ENCODE measurements around the gene BMP7.

BMP7 gene

DNA sequence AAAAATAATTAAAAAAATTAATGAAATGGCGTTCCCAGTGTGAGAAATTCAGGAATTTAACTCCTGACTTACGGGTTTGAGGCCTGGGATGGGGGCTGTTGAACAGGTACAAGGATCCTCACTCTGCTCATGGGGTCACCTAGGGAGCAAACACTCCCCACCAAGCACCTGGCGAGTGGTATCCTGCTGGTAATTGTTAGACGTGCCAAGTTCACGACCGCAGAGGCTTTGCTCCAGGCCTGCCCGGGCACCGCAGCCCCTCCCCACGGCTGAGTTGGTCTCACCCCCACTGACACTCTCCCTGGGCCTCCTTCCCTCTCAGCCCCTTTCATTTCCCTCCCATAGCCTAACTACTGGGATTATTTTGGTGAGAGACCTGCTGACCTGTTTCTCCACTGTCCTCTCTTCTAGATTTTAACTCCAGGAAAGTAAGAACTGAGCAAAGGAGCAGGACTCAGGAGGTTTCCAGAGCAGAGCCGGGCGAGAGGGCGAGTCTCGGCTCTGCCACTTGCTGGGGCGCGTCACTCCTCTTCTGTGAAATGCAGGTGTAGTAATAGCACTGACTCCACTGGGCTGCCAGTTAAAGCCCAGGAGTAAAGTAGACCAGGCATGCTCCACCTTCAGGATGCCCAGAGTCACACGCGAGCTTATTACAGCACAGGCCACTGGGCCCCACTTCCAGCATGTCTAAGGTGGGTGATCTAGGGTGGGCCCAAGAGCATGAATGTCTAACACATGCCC lies 22.8 kb downstream of the BMP7 start (continued):
- TF ChIP-seq, protein P1, sequence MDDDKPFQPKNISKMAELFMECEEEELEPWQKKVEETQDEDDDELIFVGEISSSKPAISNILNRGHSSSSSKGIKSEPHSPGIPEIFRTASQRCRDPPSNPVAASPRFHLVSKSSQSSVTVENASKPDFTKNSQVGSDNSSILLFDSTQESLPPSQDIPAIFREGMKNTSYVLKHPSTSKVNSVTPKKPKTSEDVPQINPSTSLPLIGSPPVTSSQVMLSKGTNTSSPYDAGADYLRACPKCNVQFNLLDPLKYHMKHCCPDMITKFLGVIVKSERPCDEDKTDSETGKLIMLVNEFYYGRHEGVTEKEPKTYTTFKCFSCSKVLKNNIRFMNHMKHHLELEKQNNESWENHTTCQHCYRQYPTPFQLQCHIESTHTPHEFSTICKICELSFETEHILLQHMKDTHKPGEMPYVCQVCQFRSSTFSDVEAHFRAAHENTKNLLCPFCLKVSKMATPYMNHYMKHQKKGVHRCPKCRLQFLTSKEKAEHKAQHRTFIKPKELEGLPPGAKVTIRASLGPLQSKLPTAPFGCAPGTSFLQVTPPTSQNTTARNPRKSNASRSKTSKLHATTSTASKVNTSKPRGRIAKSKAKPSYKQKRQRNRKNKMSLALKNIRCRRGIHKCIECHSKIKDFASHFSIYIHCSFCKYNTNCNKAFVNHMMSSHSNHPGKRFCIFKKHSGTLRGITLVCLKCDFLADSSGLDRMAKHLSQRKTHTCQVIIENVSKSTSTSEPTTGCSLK (tag by site-specific recombination; IDR thresholded peaks at IDR 0.05), result no peak

DNA sequence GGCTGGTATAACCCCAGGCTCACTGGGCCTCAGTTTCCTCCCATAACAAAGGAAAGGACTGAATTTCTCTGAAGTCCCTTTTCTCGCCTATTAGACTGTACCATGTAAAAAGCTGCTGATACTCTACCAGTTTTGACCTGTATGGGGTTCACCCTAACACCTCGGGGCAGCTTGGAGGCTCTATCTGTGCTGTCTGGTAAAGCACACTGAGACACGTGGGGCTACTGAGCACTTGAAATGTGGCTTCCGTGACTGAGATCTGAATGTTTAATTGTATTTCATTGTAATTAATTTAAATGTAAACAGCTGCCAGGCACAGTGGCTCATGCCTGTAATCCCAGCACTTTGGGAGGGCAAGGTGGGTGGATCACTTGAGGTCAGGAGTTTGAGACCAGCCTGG lies 24.0 kb downstream of the BMP7 start:
- ChIA-PET POLR2A (no interaction called here), CTCF (no interaction called here)
- Histone ChIP-seq H3K27ac (ENCODE audit: extremely low read depth, low read depth, low read length) (no peak overlapping the region), H3K36me3 (ENCODE audit: control insufficient read depth in 2 of 2, insufficient read depth in 1 of 2, low read length in 2 of 2) (no peaks in the 10 kb centered on the region), H3K4me1 (ENCODE audit: control insufficient read depth, insufficient read depth, low read length) (no peaks in the 10 kb centered on the region), H3K4me3 (ENCODE audit: low read depth, low read length) (no peak overlapping the region), H3K9me3 (ENCODE audit: control insufficient read depth, insufficient read depth, low read depth, low read length) (no peaks in the 10 kb centered on the region)
- TF ChIP-seq SP2 (tag by site-specific recombination; IDR thresholded peaks at IDR 0.05) (no peak), ZNF16 (tag by site-specific recombination; IDR thresholded peaks at IDR 0.05; ENCODE audit: low read depth) (no peak), HOXA7 (CRISPR knock-in tag; IDR thresholded peaks at IDR 0.05; ENCODE audit: borderline replicate concordance) (no peak), ZNF558 (tag by site-specific recombination; IDR thresholded peaks at IDR 0.05) (no peak), ZNF433 (tag by site-specific recombination; IDR thresholded peaks at IDR 0.05; ENCODE audit: low read depth) (no peak), ZNF501 (tag by site-specific recombination; IDR thresholded peaks at IDR 0.05) (no peak), ZNF239 (tag by site-specific recombination; IDR thresholded peaks at IDR 0.05) (no peak), ZSCAN23 (tag by site-specific recombination; IDR thresholded peaks at IDR 0.05) (no peak), ZNF843 (tag by site-specific recombination; IDR thresholded peaks at IDR 0.05) (no peak), ZNF112 (tag by site-specific recombination; IDR thresholded peaks at IDR 0.05) (no peak), ZNF610 (tag by site-specific recombination; IDR thresholded peaks at IDR 0.05; ENCODE audit: borderline replicate concordance) (no peak), ZNF791 (tag by site-specific recombination; IDR thresholded peaks at IDR 0.05) (no peak), HOXC10 (CRISPR knock-in tag; IDR thresholded peaks at IDR 0.05) (no peak)
- TF ChIP-seq, protein P2, sequence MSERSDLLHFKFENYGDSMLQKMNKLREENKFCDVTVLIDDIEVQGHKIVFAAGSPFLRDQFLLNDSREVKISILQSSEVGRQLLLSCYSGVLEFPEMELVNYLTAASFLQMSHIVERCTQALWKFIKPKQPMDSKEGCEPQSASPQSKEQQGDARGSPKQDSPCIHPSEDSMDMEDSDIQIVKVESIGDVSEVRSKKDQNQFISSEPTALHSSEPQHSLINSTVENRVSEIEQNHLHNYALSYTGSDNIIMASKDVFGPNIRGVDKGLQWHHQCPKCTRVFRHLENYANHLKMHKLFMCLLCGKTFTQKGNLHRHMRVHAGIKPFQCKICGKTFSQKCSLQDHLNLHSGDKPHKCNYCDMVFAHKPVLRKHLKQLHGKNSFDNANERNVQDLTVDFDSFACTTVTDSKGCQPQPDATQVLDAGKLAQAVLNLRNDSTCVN (tag by site-specific recombination; optimal IDR thresholded peaks at IDR 0.05), result no peak
- TF ChIP-seq, protein P3, sequence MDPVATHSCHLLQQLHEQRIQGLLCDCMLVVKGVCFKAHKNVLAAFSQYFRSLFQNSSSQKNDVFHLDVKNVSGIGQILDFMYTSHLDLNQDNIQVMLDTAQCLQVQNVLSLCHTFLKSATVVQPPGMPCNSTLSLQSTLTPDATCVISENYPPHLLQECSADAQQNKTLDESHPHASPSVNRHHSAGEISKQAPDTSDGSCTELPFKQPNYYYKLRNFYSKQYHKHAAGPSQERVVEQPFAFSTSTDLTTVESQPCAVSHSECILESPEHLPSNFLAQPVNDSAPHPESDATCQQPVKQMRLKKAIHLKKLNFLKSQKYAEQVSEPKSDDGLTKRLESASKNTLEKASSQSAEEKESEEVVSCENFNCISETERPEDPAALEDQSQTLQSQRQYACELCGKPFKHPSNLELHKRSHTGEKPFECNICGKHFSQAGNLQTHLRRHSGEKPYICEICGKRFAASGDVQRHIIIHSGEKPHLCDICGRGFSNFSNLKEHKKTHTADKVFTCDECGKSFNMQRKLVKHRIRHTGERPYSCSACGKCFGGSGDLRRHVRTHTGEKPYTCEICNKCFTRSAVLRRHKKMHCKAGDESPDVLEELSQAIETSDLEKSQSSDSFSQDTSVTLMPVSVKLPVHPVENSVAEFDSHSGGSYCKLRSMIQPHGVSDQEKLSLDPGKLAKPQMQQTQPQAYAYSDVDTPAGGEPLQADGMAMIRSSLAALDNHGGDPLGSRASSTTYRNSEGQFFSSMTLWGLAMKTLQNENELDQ (tag by site-specific recombination; IDR thresholded peaks at IDR 0.05; ENCODE audit: low read depth), result no peak
- TF ChIP-seq, protein P4, sequence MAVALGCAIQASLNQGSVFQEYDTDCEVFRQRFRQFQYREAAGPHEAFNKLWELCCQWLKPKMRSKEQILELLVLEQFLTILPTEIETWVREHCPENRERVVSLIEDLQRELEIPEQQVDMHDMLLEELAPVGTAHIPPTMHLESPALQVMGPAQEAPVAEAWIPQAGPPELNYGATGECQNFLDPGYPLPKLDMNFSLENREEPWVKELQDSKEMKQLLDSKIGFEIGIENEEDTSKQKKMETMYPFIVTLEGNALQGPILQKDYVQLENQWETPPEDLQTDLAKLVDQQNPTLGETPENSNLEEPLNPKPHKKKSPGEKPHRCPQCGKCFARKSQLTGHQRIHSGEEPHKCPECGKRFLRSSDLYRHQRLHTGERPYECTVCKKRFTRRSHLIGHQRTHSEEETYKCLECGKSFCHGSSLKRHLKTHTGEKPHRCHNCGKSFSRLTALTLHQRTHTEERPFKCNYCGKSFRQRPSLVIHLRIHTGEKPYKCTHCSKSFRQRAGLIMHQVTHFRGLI (tag by site-specific recombination; IDR thresholded peaks at IDR 0.05), result no peak
- TF ChIP-seq, protein P5, sequence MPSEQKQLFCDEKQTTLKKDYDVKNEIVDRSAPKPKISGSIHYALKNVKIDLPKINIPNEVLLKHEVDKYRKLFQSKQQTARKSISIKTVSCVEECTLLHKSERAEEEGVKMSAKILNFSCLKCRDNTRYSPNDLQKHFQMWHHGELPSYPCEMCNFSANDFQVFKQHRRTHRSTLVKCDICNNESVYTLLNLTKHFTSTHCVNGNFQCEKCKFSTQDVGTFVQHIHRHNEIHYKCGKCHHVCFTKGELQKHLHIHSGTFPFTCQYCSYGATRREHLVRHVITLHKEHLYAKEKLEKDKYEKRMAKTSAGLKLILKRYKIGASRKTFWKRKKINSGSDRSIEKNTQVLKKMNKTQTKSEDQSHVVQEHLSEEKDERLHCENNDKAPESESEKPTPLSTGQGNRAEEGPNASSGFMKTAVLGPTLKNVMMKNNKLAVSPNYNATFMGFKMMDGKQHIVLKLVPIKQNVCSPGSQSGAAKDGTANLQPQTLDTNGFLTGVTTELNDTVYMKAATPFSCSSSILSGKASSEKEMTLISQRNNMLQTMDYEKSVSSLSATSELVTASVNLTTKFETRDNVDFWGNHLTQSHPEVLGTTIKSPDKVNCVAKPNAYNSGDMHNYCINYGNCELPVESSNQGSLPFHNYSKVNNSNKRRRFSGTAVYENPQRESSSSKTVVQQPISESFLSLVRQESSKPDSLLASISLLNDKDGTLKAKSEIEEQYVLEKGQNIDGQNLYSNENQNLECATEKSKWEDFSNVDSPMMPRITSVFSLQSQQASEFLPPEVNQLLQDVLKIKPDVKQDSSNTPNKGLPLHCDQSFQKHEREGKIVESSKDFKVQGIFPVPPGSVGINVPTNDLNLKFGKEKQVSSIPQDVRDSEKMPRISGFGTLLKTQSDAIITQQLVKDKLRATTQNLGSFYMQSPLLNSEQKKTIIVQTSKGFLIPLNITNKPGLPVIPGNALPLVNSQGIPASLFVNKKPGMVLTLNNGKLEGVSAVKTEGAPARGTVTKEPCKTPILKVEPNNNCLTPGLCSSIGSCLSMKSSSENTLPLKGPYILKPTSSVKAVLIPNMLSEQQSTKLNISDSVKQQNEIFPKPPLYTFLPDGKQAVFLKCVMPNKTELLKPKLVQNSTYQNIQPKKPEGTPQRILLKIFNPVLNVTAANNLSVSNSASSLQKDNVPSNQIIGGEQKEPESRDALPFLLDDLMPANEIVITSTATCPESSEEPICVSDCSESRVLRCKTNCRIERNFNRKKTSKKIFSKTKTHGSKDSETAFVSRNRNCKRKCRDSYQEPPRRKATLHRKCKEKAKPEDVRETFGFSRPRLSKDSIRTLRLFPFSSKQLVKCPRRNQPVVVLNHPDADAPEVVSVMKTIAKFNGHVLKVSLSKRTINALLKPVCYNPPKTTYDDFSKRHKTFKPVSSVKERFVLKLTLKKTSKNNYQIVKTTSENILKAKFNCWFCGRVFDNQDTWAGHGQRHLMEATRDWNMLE (tag by site-specific recombination; conservative IDR thresholded peaks at IDR 0.05; ENCODE audit: low read depth), result no peak
